ENCODE data around the gene C22orf39. TPM values are rescaled to one million over a fixed set of nuclear protein-coding genes. Genes with fewer than 3 reads are reported as not detected.
"Not testable (repeated sequence)": the region's sequence is repeated elsewhere in the genome, so short reads cannot be mapped to it uniquely, and the experiment has no call there.

Gene C22orf39
- polyA plus RNA-seq, 2 donors, result 17.4 to 19.1 TPM

DNA sequence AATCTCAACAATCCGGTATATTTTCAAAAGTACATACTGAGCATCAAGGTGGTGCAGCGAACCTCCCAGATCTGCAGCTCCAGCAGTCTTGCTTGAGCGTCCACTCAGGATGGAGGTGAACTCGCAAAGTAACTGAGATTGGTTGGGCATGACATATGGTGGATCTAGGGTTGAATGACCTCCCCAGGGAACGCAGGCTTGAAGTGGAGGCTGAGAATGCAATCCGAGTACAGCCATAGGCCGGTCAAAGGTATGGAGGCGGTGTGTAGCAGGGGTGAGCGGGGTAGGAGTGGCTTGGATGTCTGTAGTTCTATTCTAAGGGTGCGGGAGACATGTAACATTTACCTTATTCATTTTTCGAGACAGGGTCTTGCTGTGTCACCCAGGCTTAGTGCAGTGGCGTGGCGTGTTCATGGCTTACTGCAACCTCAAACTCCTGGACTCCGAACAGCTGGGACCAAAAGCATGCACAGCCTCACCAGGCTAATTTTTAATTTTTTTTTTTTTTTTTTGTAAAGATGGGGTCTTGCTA lies 631 bp upstream of the C22orf39 start:
- H3K36me3 ChIP-seq (ENCODE audit: control insufficient read depth in 2 of 2, insufficient read depth in 2 of 2, low read length in 1 of 2), result peaks cover 8 to 9% of the 10 kb centered on the region in 2 donors
- no peaks in the 10 kb centered on the region for H3K27me3 ChIP-seq (ENCODE audit: control insufficient read depth in 1 of 2, insufficient read depth in 2 of 2, low read length in 2 of 2)
- peak overlapping the region; percentile 83 to 87 for H3K27ac ChIP-seq (ENCODE audit: low read depth in 2 of 2, low read length in 1 of 2)
- H3K4me1 ChIP-seq (ENCODE audit: control insufficient read depth in 2 of 2, insufficient read depth in 2 of 2, low read length in 1 of 2), result peaks cover 2 to 12% of the 10 kb centered on the region in 2 donors
- no peaks in the 10 kb centered on the region for H3K9me3 ChIP-seq (ENCODE audit: control insufficient read depth in 2 of 2, insufficient read depth in 1 of 2, low read depth in 1 of 2, low read length in 1 of 2)
- 13% methylated on average over 14 of the region's 14 CpGs for WGBS, 2 donors
- peak overlapping the region; percentile 66 to 79 for H3K4me3 ChIP-seq (ENCODE audit: low read depth in 1 of 2, low read length in 2 of 2)

DNA sequence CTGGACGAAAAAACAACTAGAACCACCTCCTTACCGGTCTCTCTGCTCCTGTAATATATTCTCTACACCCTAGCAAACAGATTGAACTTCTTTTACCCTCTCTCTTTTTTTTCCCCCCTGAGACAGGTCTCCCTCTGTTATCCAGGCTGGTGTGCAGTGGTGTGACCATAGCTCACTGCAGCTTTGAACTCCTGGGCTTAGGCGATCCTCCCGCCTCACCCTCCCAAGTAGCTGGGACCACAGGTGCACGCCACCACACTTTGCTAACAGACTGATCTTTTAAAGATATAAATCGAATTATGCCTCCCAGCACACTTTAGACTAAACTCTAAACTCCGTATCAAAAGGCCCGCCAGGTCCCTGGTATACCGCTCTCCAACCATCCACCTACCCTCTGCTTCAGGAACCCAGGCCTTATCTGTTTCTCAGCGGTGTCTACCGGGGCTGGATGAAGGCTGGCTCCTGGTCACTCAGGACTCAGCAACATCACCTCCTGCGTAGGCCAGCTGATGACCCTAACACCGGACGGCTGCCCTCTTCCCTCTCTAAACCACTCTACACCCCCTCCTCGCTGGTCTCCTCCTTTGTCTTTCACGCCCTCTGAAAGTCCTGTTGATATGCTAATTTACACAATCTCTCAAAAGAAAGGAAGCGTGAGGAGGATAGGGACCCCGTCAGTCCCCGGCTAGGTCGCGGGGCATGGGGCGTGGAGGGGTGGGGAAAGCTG lies 745 bp downstream of the C22orf39 start:
- Histone ChIP-seq H3K4me3 (ENCODE audit: low read depth in 1 of 2, low read length in 2 of 2) (peak overlapping the region; percentile 66 to 79), H3K9me3 (ENCODE audit: control insufficient read depth in 2 of 2, insufficient read depth in 1 of 2, low read depth in 1 of 2, low read length in 1 of 2) (no peaks in the 10 kb centered on the region), H3K36me3 (ENCODE audit: control insufficient read depth in 2 of 2, insufficient read depth in 2 of 2, low read length in 1 of 2) (peaks cover 7 to 12% of the 10 kb centered on the region in 2 donors), H3K27me3 (ENCODE audit: control insufficient read depth in 1 of 2, insufficient read depth in 2 of 2, low read length in 2 of 2) (no peaks in the 10 kb centered on the region), H3K4me1 (ENCODE audit: control insufficient read depth in 2 of 2, insufficient read depth in 2 of 2, low read length in 1 of 2) (peaks cover 2 to 12% of the 10 kb centered on the region in 2 donors), H3K27ac (ENCODE audit: low read depth in 2 of 2, low read length in 1 of 2) (peak overlapping the region; percentile 83 to 91)
- WGBS, 2 donors, result 21 to 22% methylated on average over 22 of the region's 22 CpGs

DNA sequence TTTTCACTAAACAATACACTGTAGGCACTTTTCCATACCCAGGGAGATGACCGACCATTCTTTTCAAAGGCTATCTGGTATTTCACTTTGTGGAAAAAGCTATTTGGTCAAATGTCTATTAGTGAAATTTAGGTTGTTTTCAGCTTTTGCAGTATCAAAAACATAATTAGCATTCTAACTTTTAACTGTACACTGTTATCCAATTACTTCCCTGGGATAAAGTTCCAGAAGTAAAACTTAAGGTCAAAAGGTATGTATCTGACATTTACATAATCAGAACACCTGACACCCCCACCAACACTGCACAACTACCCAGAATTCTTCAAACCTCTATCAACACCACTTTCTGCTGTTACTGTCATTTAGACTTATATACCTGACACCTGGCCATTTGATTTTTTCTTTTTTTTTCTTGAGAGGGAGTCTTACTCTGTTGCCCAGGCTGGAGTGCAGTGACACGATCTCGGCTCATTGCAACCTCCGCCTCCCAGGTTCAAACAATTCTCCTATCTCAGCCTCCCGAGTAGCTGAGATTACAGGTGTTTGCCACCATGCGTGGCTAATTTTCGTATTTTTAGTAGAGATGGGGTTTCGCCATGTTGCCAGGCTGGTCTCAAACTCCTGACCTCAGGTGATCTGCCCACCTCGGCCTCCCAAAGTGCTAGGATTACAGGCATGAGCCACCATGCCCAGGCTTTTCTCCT lies 2.1 kb downstream of the C22orf39 start:
- H3K27ac ChIP-seq (ENCODE audit: low read depth in 2 of 2, low read length in 1 of 2); H3K4me3 ChIP-seq (ENCODE audit: low read depth in 1 of 2, low read length in 2 of 2); H3K9me3 ChIP-seq (ENCODE audit: control insufficient read depth in 2 of 2, insufficient read depth in 1 of 2, low read depth in 1 of 2, low read length in 1 of 2); H3K27me3 ChIP-seq (ENCODE audit: control insufficient read depth in 1 of 2, insufficient read depth in 2 of 2, low read length in 2 of 2): not testable (repeated sequence)
- WGBS, 2 donors, result 87 to 94% methylated on average over 9 of the region's 9 CpGs
- Histone ChIP-seq H3K36me3 (ENCODE audit: control insufficient read depth in 2 of 2, insufficient read depth in 2 of 2, low read length in 1 of 2) (peaks cover 3 to 12% of the 10 kb centered on the region in 2 donors), H3K4me1 (ENCODE audit: control insufficient read depth in 2 of 2, insufficient read depth in 2 of 2, low read length in 1 of 2) (peaks cover 2 to 12% of the 10 kb centered on the region in 2 donors)

DNA sequence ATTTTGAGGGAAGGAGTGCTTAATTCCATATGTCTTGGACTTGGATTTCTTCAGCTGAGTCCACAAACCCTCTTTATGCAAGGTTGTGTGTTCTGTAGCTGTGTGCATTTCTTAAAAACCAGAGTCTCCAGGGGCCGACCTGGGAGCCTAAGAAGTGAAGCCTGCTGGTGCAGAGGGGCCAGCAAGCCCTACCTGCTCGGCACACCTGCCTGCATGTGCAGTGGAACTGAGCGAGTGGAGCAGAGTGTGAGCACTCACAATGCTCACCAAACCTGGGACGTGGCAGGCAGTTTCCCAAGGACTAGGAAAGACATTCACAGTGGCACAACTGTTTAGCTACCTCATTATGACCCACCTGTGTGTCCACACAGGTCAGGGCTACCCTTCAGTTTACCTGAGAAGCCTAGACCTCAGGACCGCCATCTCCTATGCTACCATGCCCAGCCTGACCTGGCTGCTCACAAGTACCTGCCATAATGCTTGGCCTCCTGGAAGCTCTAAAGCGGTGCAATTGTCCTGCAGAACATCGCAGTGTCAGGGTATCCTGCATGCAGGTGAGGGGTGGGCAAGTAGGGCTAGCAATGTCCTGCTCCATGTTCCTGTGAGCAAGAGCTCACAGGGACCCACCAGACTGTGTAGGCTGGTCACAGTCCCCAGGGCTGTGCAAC lies 3.8 kb downstream of the C22orf39 start:
- no peak overlapping the region for H3K4me3 ChIP-seq (ENCODE audit: low read depth in 1 of 2, low read length in 2 of 2)
- H3K9me3 ChIP-seq (ENCODE audit: control insufficient read depth in 2 of 2, insufficient read depth in 1 of 2, low read depth in 1 of 2, low read length in 1 of 2), result no peaks in the 10 kb centered on the region
- peaks cover 3 to 12% of the 10 kb centered on the region in 2 donors for H3K36me3 ChIP-seq (ENCODE audit: control insufficient read depth in 2 of 2, insufficient read depth in 2 of 2, low read length in 1 of 2)
- peaks cover 2 to 10% of the 10 kb centered on the region in 2 donors for H3K4me1 ChIP-seq (ENCODE audit: control insufficient read depth in 2 of 2, insufficient read depth in 2 of 2, low read length in 1 of 2)
- H3K27ac ChIP-seq (ENCODE audit: low read depth in 2 of 2, low read length in 1 of 2), result no peak overlapping the region
- no peaks in the 10 kb centered on the region for H3K27me3 ChIP-seq (ENCODE audit: control insufficient read depth in 1 of 2, insufficient read depth in 2 of 2, low read length in 2 of 2)
- WGBS, 2 donors, result 74 to 81% methylated on average over 7 of the region's 7 CpGs

DNA sequence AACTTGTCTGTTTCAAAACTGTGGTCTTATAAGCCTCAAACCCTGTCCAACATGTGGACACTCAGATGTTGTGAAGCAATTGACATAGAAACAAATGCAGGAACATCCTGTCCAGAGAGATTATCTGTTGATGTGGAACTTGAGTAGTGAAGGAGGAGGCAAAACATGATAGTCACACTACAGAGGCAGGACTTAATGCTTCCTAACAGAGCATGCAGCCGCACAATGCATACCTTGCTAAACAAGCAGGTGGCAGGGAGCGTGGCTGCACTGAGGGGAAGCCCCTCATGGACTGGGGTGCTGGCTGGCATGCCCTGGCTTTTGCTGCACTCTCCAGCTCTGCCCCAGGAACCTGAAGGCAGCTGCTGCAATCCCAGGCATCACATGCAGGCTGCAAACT lies 5.3 kb downstream of the C22orf39 start:
- Histone ChIP-seq H3K9me3 (ENCODE audit: control insufficient read depth in 2 of 2, insufficient read depth in 1 of 2, low read depth in 1 of 2, low read length in 1 of 2) (no peaks in the 10 kb centered on the region), H3K27me3 (ENCODE audit: control insufficient read depth in 1 of 2, insufficient read depth in 2 of 2, low read length in 2 of 2) (no peaks in the 10 kb centered on the region), H3K27ac (ENCODE audit: low read depth in 2 of 2, low read length in 1 of 2) (no peak overlapping the region), H3K4me3 (ENCODE audit: low read depth in 1 of 2, low read length in 2 of 2) (no peak overlapping the region), H3K36me3 (ENCODE audit: control insufficient read depth in 2 of 2, insufficient read depth in 2 of 2, low read length in 1 of 2) (peaks cover 3 to 12% of the 10 kb centered on the region in 2 donors), H3K4me1 (ENCODE audit: control insufficient read depth in 2 of 2, insufficient read depth in 2 of 2, low read length in 1 of 2) (peaks cover 0 to 9% of the 10 kb centered on the region in 2 donors)
- WGBS, 2 donors, result 91 to 93% methylated on average over 2 of the region's 2 CpGs

DNA sequence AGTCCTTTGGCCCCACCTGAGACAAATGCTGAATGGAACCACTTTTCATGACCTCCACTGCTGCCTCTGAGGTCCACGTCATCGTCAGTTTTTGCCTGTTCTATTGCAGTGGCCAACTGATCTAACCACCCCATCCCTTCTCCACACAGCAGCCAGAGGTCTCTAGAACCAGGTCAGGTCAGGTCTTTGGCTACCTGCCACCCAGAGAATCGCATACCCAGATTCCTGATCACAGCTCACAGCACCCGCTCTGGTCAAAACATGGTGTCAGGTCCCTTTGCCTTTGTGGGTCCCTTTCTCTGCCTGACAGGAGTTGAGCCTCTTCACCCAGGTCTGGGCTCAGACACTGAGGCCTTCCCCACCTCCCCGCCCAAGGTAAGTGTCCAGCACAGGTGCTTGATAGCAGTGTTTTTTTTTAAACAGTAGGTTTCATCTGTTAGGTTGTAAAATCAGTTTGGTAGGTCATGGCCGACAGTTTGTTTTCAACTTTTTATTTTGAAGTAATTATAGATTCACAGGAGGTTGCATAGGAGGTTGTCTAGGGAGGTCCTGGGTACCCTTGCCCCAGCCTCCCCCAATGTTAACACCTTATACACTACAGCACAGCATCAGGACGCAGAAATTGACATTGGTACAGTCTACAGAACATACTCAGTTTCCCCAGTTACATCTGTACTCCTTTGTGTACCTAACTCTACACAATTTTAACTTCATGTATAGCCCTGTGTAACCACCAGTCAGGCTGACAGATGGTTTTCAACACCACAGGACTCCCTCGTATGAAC lies 6.9 kb downstream of the C22orf39 start:
- H3K36me3 ChIP-seq (ENCODE audit: control insufficient read depth in 2 of 2, insufficient read depth in 2 of 2, low read length in 1 of 2), result peaks cover 3 to 12% of the 10 kb centered on the region in 2 donors
- H3K27me3 ChIP-seq (ENCODE audit: control insufficient read depth in 1 of 2, insufficient read depth in 2 of 2, low read length in 2 of 2), result no peaks in the 10 kb centered on the region
- H3K4me3 ChIP-seq (ENCODE audit: low read depth in 1 of 2, low read length in 2 of 2), result no peak overlapping the region
- no peak overlapping the region for H3K27ac ChIP-seq (ENCODE audit: low read depth in 2 of 2, low read length in 1 of 2)
- 84 to 90% methylated on average over 8 of the region's 8 CpGs for WGBS, 2 donors
- H3K9me3 ChIP-seq (ENCODE audit: control insufficient read depth in 2 of 2, insufficient read depth in 1 of 2, low read depth in 1 of 2, low read length in 1 of 2), result no peaks in the 10 kb centered on the region
- H3K4me1 ChIP-seq (ENCODE audit: control insufficient read depth in 2 of 2, insufficient read depth in 2 of 2, low read length in 1 of 2), result peaks cover 0 to 4% of the 10 kb centered on the region in 2 donors

DNA sequence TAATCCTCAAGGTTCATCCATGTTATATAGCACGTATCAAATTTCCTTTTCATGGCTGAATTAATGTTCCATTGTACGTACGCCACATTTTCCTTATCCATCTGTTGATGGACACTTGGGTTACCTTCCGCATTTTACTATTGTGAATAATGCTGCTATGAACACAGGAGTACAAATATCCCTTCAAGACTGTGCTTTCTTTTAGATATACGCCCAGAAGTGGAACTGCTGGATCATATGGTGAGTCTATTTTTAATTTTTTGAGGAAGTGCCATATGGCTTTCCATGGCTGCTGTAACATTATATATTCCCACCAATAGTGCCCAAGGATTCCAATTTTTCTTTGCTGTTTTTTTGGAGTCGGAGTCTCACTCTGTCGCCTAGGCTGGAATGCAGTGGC lies 9.2 kb downstream of the C22orf39 start:
- Histone ChIP-seq H3K27me3 (ENCODE audit: control insufficient read depth in 1 of 2, insufficient read depth in 2 of 2, low read length in 2 of 2) (no peaks in the 10 kb centered on the region), H3K9me3 (ENCODE audit: control insufficient read depth in 2 of 2, insufficient read depth in 1 of 2, low read depth in 1 of 2, low read length in 1 of 2) (no peaks in the 10 kb centered on the region), H3K4me1 (ENCODE audit: control insufficient read depth in 2 of 2, insufficient read depth in 2 of 2, low read length in 1 of 2) (no peaks in the 10 kb centered on the region), H3K36me3 (ENCODE audit: control insufficient read depth in 2 of 2, insufficient read depth in 2 of 2, low read length in 1 of 2) (peaks cover 0 to 12% of the 10 kb centered on the region in 2 donors), H3K4me3 (ENCODE audit: low read depth in 1 of 2, low read length in 2 of 2) (no peak overlapping the region), H3K27ac (ENCODE audit: low read depth in 2 of 2, low read length in 1 of 2) (peak overlapping the region in 1 of 2 donors; percentile 29)
- WGBS, 2 donors, result 73 to 77% methylated on average over 7 of the region's 7 CpGs

DNA sequence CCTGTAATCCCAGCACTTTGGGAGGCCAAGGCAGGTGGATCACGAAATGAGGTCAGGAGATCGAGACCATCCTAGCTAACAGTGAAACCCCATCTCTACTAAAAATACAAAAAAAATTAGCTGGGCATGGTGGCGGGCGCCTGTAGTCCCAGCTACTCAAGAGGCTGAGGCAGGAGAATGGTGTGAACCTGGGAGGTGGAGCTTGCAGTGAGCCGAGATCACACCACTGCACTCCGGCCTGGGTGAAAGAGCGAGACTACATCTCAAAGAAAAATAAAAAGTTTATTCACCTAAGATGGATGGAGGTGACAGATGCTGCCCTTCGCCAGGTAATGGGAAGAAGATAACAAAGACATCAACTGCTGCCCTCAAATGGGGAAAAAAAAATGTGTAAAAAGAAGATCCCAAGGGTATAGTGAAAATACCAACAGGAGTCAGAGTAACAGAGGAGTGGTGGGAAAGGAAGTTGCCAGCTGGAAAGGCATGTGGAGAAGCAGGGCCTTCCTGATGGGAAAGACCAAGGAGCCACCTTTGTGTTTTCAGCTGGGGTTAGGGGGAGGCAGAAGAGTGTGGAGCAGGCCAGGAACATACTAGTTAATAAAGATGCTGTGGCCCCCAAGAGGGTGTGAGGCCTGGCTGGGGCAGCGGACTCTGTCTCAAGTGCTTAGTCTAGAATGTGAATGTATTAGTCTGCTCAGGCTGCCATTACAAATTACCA lies 10.9 kb downstream of the C22orf39 start:
- WGBS, 2 donors, result 93 to 96% methylated on average over 9 of the region's 9 CpGs
- not testable (repeated sequence) for H3K4me3 ChIP-seq (ENCODE audit: low read depth in 1 of 2, low read length in 2 of 2); H3K27ac ChIP-seq (ENCODE audit: low read depth in 2 of 2, low read length in 1 of 2); H3K9me3 ChIP-seq (ENCODE audit: control insufficient read depth in 2 of 2, insufficient read depth in 1 of 2, low read depth in 1 of 2, low read length in 1 of 2); H3K36me3 ChIP-seq (ENCODE audit: control insufficient read depth in 2 of 2, insufficient read depth in 2 of 2, low read length in 1 of 2); H3K4me1 ChIP-seq (ENCODE audit: control insufficient read depth in 2 of 2, insufficient read depth in 2 of 2, low read length in 1 of 2); H3K27me3 ChIP-seq (ENCODE audit: control insufficient read depth in 1 of 2, insufficient read depth in 2 of 2, low read length in 2 of 2)
